PC-9 (cell line): ENCODE measurements around the gene GRIN2B. TPM values are rescaled to one million over a fixed set of nuclear protein-coding genes. Genes with fewer than 3 reads are reported as not detected.

Source experiments
- BruUV-seq: library from RNA; stranded (reverse); fragments of 400-500 nt; replicated peaks from 2 replicates; lab custom pipeline; 2021; lab: Mats Ljungman, UMichigan
- CTCF ChIA-PET: fragments of 300-600 bp; sonication (Branson Sonifier 250); formaldehyde crosslinking; loops from one replicate; lab custom pipeline; 2022; ENCODE audit warnings: antibody characterized with exemption; lab: Charles Lee
- POLR2A ChIA-PET: fragments of 300-600 bp; sonication (Branson Sonifier 250); formaldehyde crosslinking; loops from one replicate; lab custom pipeline; 2022; ENCODE audit warnings: antibody characterized with exemption; ENCODE audit not compliant: unreplicated experiment; lab: Charles Lee
- DNase-seq, 2 experiments: peaks; one replicate each; pipeline versions ENCODE4 v3.0.0 to v3.0.0-alpha.2; 2015 to 2022; ENCODE audit warnings: mixed read lengths in 1 of 2
- H2AFZ ChIP-seq: fragments of 200-600 bp; sonication (generic); 2 replicates; pipeline ENCODE4 v1.8.1; 2017; ENCODE audit warnings: antibody characterized with exemption
- H3F3A ChIP-seq: fragments of 200-600 bp; sonication (generic); 2 replicates; pipeline ENCODE4 v1.8.1; 2017; ENCODE audit warnings: antibody characterized with exemption, mild to moderate bottlenecking, low read depth; ENCODE audit not compliant: insufficient read depth
- H3K27ac ChIP-seq: fragments of 200-600 bp; sonication (generic); 2 replicates; pipeline ENCODE4 v1.6.1; 2016; ENCODE audit warnings: mixed run types
- H3K27me3 ChIP-seq: fragments of 200-600 bp; sonication (generic); 2 replicates; pipeline ENCODE4 v1.6.1; 2016; ENCODE audit warnings: low read depth, mixed run types; ENCODE audit not compliant: insufficient read depth
- H3K36me3 ChIP-seq: fragments of 200-600 bp; sonication (generic); 2 replicates; pipeline ENCODE4 v1.6.1; 2016; ENCODE audit warnings: low read depth, mixed run types
- H3K4me1 ChIP-seq: fragments of 200-600 bp; sonication (generic); replicated peaks from 2 replicates; pipeline ENCODE4 v1.6.1; 2016; ENCODE audit warnings: mixed run types; ENCODE audit not compliant: insufficient read depth
- H3K4me2 ChIP-seq: fragments of 200-600 bp; sonication (generic); 2 replicates; pipeline ENCODE4 v1.6.1; 2017; ENCODE audit warnings: mixed run types
- H3K4me3 ChIP-seq: fragments of 200-600 bp; sonication (generic); 2 replicates; pipeline ENCODE4 v1.6.1; 2016; ENCODE audit warnings: mixed run types
- H3K79me2 ChIP-seq: fragments of 200-600 bp; sonication (generic); 2 replicates; pipeline ENCODE4 v1.6.1; 2017; ENCODE audit warnings: low read depth, mixed run types
- H3K9me2 ChIP-seq: fragments of 200-600 bp; sonication (generic); 2 replicates; pipeline ENCODE4 v1.8.1; 2017; ENCODE audit warnings: mild to moderate bottlenecking; ENCODE audit not compliant: insufficient read depth
- H3K9me3 ChIP-seq: fragments of 200-600 bp; sonication (generic); 2 replicates; pipeline ENCODE4 v1.8.1; 2016; ENCODE audit warnings: low read depth; ENCODE audit not compliant: insufficient read depth
- H4K20me1 ChIP-seq: fragments of 200-600 bp; sonication (generic); 2 replicates; pipeline ENCODE4 v1.8.1; 2017; ENCODE audit not compliant: insufficient read depth
- CTCF ChIP-seq: fragments of 200-600 bp; sonication (generic); conservative IDR thresholded peaks from 2 replicates; pipeline ENCODE4 v1.6.1; 2017; ENCODE audit warnings: mixed run types, antibody characterized with exemption, mild to moderate bottlenecking, moderate library complexity
- EZH2 ChIP-seq: fragments of 200-600 bp; sonication (generic); IDR thresholded peaks from 2 replicates; pipeline ENCODE4 v1.8.0; 2017; ENCODE audit warnings: antibody characterized with exemption, low read depth
- intact Hi-C: fragments of 100-400 bp; cut with micrococcal nuclease; formaldehyde crosslinking; loops from one replicate; pipeline ENCODE4 v1.10.0; 2022; ENCODE audit not compliant: unreplicated experiment
- total RNA-seq: library from RNA; stranded (reverse); gene quantifications from 2 replicates; pipeline ENCODE4 v1.2.3, GENCODE V29; 2021

GRIN2B gene
- total RNA-seq, 1 experiment from 2014 or later = not detected

GRCh38 chr12:13950502-13950901 is 30.9 kb downstream of the GRIN2B start:
- Histone ChIP-seq H3K9me3 (peaks cover 4% of the 10 kb centered on the region; the same call in 1 of the 2 replicates), H2AFZ (no peak overlapping the region), H3K4me2 (no peak overlapping the region), H3K4me3 (no peak overlapping the region), H4K20me1 (no peaks in the 10 kb centered on the region; the same call in 1 of the 2 replicates), H3K79me2 (no peaks in the 10 kb centered on the region), H3K9me2 (peaks cover 3% of the 10 kb centered on the region; the same call in 1 of the 2 replicates), H3K4me1 (no peaks in the 10 kb centered on the region), H3F3A (no peaks in the 10 kb centered on the region), H3K36me3 (no peaks in the 10 kb centered on the region), H3K27me3 (peaks cover 5% of the 10 kb centered on the region; the same call in 1 of the 2 replicates), H3K27ac (no peak overlapping the region)
- no peak for DNase-seq
- TF ChIP-seq EZH2 (no peak), CTCF (no peak)
- no TSS peak for BruUV-seq
- intact Hi-C loops = no loop called here
- ChIA-PET POLR2A (no interaction called here), CTCF (interaction anchor here (0.6 kb wide), 1 partner anchor 191 kb away, joined by 3 read pairs; no protein-coding TSS in a partner anchor)

DNA sequence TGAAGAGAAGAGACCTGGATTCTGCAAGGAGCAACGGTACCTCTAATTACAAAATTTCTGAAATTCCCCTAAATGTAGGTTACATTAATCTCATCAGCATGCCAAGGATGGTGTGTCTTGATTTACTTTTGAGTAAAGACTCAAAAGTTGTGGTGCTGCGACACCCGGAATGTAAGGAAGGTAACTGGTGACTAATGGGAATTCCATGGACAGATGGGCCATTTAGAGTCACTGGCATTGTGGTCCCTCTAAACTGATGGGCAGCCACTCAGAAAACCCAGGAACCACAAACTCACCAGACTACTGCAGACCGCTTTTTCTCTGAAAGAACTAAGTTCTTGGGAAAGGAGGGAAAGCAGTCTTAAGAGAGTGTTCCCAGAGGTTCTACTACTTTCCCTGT is 32.8 kb downstream of the GRIN2B start:
- H3K4me1 ChIP-seq = no peaks in the 10 kb centered on the region
- no TSS peak for BruUV-seq

DNA sequence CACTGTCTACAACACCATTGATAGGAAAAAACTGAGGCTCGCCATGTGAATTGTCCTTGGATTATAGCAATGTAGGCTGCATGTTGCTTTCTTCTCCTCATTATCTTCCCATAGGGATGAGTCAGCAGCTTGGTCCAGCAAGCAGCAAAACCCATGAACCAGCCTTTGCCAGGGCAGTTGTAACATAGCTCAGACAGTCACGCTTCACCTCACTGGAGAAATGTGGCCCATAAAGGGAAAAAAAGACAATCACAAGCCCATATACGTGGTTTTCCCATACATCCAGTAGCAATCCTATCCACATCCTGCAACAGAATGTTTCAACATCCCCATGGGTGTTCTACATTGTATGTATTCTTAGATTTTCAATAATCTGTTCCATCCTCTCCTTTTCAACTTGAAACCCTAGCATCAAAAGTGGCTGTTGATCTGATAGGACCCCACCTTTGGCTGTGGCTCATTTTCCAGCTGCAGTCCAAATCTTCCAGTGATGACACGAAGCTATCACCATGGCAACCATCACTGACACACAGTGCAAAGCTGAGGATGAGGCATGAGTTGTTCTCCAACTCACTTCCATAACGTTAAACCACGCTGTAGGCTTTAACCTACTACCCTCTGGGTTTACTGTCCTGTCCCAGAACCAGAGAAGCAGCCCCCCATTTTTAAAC is 34.0 kb downstream of the GRIN2B start:
- Histone ChIP-seq H3K4me2 (no peak overlapping the region), H3F3A (no peaks in the 10 kb centered on the region), H3K27ac (no peak overlapping the region), H3K9me3 (peaks cover 4% of the 10 kb centered on the region; the same call in 1 of the 2 replicates), H3K36me3 (no peaks in the 10 kb centered on the region), H3K27me3 (no peaks in the 10 kb centered on the region), H3K4me3 (no peak overlapping the region), H4K20me1 (no peaks in the 10 kb centered on the region; the same call in 1 of the 2 replicates), H3K9me2 (no peaks in the 10 kb centered on the region; the same call in 1 of the 2 replicates), H2AFZ (no peak overlapping the region; the same call in 1 of the 2 replicates), H3K4me1 (no peaks in the 10 kb centered on the region), H3K79me2 (no peaks in the 10 kb centered on the region)
- POLR2A ChIA-PET = no interaction called here
- no peak for DNase-seq
- intact Hi-C loops = loop anchor here (10.0 kb wide), 1 partner anchor 953 kb away; no protein-coding TSS in a partner anchor
- no TSS peak for BruUV-seq
- TF ChIP-seq EZH2 (no peak), CTCF (no peak)
- CTCF ChIA-PET = no interaction called here

More for the DNA sequence above, 32.8 kb downstream of the GRIN2B start:
- CTCF ChIA-PET = no interaction called here
- no peak for TF ChIP-seq CTCF
- no peak for TF ChIP-seq EZH2
- DNase-seq = no peak
- POLR2A ChIA-PET = no interaction called here
- intact Hi-C loops = loop anchor here (10.0 kb wide), 1 partner anchor 954 kb away; no protein-coding TSS in a partner anchor
- H3K27me3 ChIP-seq = no peaks in the 10 kb centered on the region
- no peaks in the 10 kb centered on the region; the same call in 1 of the 2 replicates for H4K20me1 ChIP-seq
- no peak overlapping the region for H2AFZ ChIP-seq
- no peak overlapping the region for H3K27ac ChIP-seq
- H3K4me3 ChIP-seq = no peak overlapping the region
- H3K9me3 ChIP-seq = peaks cover 4% of the 10 kb centered on the region; the same call in 1 of the 2 replicates
- no peaks in the 10 kb centered on the region; the same call in 1 of the 2 replicates for H3K9me2 ChIP-seq
- no peaks in the 10 kb centered on the region for H3K79me2 ChIP-seq
- no peaks in the 10 kb centered on the region for H3F3A ChIP-seq
- H3K36me3 ChIP-seq = no peaks in the 10 kb centered on the region
- no peak overlapping the region for H3K4me2 ChIP-seq
